ENCODE data around the gene SMG1.

GRCh38 chr16:18841833-18842525 lies 84.2 kb downstream of the SMG1 start:
- TF ChIP-seq GATA3 (IDR thresholded peaks at IDR 0.05; ENCODE audit: low read depth, low read length), result no peak
- no peak for TF ChIP-seq GATA2 (IDR thresholded peaks at IDR 0.05; ENCODE audit: low read depth, low read length)
